CD4-positive, alpha-beta T cell treated with Interleukin-1 beta for 1 hour (primary cell): ENCODE results near the gene FNTB.

Source experiments
- DNase-seq, 2 donors: peaks; one replicate each; pipeline ENCODE4 v3.0.0-alpha.2; 2020 to 2022

The FNTB gene

GRCh38 chr14:65092349-65092748, 105.7 kb downstream of the FNTB start:
- DNase-seq, result no peak

GRCh38 chr14:65095633-65096205, 109.0 kb downstream of the FNTB start:
- no peak for DNase-seq

DNA sequence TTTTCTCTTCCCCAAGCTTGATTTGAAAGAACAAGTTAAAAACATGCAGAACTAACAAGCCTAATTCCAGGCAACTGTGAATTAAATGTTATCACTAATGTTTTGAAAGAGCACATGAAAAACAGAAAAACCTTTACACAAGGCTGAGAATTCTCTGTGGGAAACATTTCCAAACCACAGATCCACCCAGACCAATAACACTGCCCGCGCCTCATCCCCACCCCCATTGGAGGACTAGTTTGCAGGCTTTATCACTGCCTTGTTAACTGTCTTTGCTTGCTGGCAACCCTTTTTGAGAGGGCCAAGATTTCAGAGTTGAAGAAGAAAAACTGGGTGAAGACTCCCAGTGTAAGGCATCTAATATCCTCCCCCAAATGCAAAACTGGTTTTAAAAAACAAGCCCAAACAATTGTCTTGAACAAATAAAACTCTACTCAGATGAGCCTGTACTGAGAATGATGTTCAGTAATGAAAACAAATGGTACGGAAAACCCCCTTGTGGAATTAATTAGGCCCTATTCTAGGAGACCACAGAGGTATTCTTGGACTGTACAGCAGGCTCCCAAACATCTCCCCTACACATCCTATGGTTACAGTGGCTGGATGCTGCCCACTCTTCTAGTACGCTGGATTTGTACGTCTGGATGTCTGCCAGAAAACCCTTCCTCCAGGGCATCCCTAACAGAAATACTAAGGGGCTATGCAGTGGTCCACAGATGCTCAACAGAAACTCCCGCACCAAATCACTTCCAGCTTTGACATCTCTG, 109.8 kb downstream of the FNTB start:
- DNase-seq, result no peak

DNA sequence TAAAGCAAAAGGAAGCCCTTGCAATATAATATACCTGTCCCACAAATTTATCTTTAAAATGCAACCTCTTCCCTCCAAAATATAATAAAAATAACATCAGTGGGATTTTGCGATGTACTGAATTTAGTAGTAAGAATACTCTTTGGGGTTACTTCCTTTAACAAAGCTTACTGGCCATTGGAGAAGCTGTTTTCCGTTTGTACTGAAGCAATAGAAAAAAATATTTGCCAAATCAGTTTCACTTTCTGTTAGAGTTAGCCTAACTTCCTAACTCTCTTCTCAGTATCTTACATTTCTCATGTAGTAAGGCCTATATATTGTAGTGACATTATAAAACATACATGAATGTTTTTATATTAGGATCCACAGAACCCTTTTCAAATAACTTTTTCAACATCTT, 111.9 kb downstream of the FNTB start:
- peak in 1 of 2 donors; percentile 57 for DNase-seq

- peak in 1 of 2 donors; percentile 37 for DNase-seq
Observed at GRCh38 chr14:65100922-65101541, 114.3 kb downstream of the FNTB start.

- peak; percentile 48 to 53 for DNase-seq
Observed at GRCh38 chr14:65101631-65102440, 115.1 kb downstream of the FNTB start.

DNA sequence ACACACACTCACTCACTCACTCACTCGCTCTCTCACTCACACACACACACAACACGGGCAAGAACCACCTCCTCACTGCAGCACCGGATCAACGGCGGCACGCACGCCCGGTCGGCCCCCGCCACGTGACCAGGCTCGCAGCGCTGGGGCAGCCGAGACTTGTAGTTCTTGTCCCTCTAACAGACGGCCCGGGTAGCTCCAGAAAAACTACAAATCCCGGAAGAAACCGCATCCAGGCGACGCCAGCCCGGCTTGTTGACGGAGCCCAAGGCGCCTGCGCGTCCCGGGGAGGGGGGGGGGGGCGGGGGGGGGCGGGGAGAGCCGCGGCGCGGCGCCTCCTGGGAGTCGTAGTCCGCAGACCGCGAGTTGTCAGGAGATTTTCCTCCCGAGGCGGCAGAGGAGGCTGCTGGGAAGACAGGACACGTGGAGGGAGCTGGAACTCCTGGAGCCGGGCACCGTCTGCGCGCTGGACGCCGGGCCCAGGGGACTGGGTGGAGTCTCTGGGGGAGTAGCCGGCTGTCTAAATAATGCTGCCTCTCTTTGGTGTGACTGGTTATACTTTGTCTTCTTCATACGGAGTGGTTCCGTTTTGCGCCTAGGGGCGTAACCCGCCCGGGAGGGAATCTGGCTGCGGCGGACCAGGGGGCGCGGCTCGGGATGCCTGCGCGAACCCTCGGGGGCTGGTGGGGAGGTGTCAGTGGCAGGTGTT, 115.9 kb downstream of the FNTB start, which contains the start of gene MAX:
Gene MAX (minus strand): TSS at position 77 of the 709 bp plus-strand sequence. CDS start 178 bp downstream, outside the sequence.
- DNase-seq, result peak; percentile 99

GRCh38 chr14:65103150-65103760, 116.6 kb downstream of the FNTB start:
- DNase-seq, result no peak

DNA sequence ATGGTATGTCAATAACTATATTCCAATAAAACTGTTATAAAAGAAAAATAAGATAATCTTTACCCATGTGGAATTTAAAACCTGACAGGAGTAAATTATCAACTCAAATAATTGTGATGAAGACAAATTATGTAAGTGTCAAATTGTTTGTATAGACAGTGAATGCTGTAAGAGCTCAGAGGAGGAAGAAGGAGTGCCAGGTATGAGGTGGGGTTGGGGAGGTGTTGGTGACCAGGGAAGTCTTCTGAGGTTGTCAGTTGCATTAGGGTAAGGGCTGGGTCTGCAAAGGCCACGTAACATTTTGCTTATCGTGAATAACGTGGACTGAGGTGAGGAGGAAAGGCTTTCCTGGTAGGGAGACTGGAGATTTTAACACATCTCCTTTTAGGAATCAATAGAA, 118.1 kb downstream of the FNTB start:
- no peak for DNase-seq

GRCh38 chr14:65106316-65106715, 119.6 kb downstream of the FNTB start:
- DNase-seq, result no peak

- no peak for DNase-seq
Observed at GRCh38 chr14:65106736-65107135, 120.0 kb downstream of the FNTB start.

DNA sequence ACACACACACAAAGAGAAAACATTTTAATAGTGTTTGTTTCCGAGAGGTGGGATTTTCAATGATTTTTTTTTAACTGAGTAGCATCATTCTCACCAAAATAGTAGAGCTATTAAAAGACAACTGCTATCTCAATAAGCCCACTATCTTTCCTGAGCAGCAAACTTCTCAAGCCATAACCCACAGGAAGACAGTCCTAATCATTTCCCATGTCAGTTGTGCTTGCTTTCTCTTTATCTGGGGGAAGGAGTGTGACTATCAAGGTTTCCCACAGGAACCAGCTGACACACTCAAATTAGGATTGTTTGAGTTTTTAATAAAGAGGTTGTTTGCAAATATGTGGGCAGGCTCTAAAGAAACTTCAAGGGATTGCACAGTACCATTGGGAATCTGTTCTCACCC, 120.5 kb downstream of the FNTB start:
- DNase-seq, result no peak

GRCh38 chr14:65109357-65109756, 122.7 kb downstream of the FNTB start:
- DNase-seq, result no peak

GRCh38 chr14:65110525-65110924, 123.8 kb downstream of the FNTB start:
- no peak for DNase-seq
